Measurements from ENCODE around the gene MOSMO.

MOSMO gene

GRCh38 chr16:22063888-22064467 is 56.1 kb downstream of the MOSMO start:
- peaks cover 3% of the 10 kb centered on the region; the same call in 1 of the 2 replicates for H3K9me3 ChIP-seq (ENCODE audit: insufficient read depth, low read length)
- H3K4me1 ChIP-seq (ENCODE audit: low read length): 0 out of 2 replicates have a peak, but pooled peaks cover 2% of the 10 kb centered on the region
- H3K9ac ChIP-seq (ENCODE audit: low read length): no peak overlapping the region
- H3K4me2 ChIP-seq (ENCODE audit: low read length): no peak overlapping the region
- peaks cover 4% of the 10 kb centered on the region; the same call in 1 of the 2 replicates for H3K79me2 ChIP-seq (ENCODE audit: low read length)
- H3K27ac ChIP-seq (ENCODE audit: low read length): no peak overlapping the region
- H4K20me1 ChIP-seq (ENCODE audit: insufficient read depth, low read length): peaks cover 3% of the 10 kb centered on the region; the same call in 1 of the 2 replicates
- H3K36me3 ChIP-seq (replicated peaks; ENCODE audit: low read depth, low read length): peaks cover 19% of the 10 kb centered on the region
- TF ChIP-seq CTCF (IDR thresholded peaks at IDR 0.05; ENCODE audit: low read depth, low read length): no peak
- TF ChIP-seq EZH2phosphoT487 (IDR thresholded peaks at IDR 0.05; ENCODE audit: low read depth): no peak
- no peak overlapping the region for H3K4me3 ChIP-seq (ENCODE audit: low read length)
- no peaks in the 10 kb centered on the region for H3K27me3 ChIP-seq (ENCODE audit: low read depth, low read length)
- no peak overlapping the region for H2AFZ ChIP-seq (ENCODE audit: low read depth, low read length)

GRCh38 chr16:22065252-22065651 is 57.3 kb downstream of the MOSMO start:
- H4K20me1 ChIP-seq (ENCODE audit: insufficient read depth, low read length): peaks cover 3% of the 10 kb centered on the region; the same call in 1 of the 2 replicates
- no peaks in the 10 kb centered on the region for H3K4me1 ChIP-seq (ENCODE audit: low read length)
- H3K4me3 ChIP-seq (ENCODE audit: low read length): no peak overlapping the region
- TF ChIP-seq EZH2phosphoT487 (IDR thresholded peaks at IDR 0.05; ENCODE audit: low read depth) (no peak), CTCF (IDR thresholded peaks at IDR 0.05; ENCODE audit: low read depth, low read length) (no peak)
- peaks cover 19% of the 10 kb centered on the region for H3K36me3 ChIP-seq (replicated peaks; ENCODE audit: low read depth, low read length)
- H2AFZ ChIP-seq (ENCODE audit: low read depth, low read length): no peak overlapping the region
- no peak overlapping the region for H3K4me2 ChIP-seq (ENCODE audit: low read length)
- no peak overlapping the region for H3K9ac ChIP-seq (ENCODE audit: low read length)
- no peaks in the 10 kb centered on the region for H3K27me3 ChIP-seq (ENCODE audit: low read depth, low read length)
- H3K27ac ChIP-seq (ENCODE audit: low read length): no peak overlapping the region
- H3K9me3 ChIP-seq (ENCODE audit: insufficient read depth, low read length): peaks cover 3% of the 10 kb centered on the region; the same call in 1 of the 2 replicates
- H3K79me2 ChIP-seq (ENCODE audit: low read length): peaks cover 4% of the 10 kb centered on the region; the same call in 1 of the 2 replicates

GRCh38 chr16:22070361-22071330 is 62.7 kb downstream of the MOSMO start:
- H3K9ac ChIP-seq (ENCODE audit: low read length): no peak overlapping the region
- H3K4me3 ChIP-seq (ENCODE audit: low read length): no peak overlapping the region
- H2AFZ ChIP-seq (ENCODE audit: low read depth, low read length): no peak overlapping the region
- H3K27me3 ChIP-seq (ENCODE audit: low read depth, low read length): no peaks in the 10 kb centered on the region
- no peak overlapping the region for H3K27ac ChIP-seq (ENCODE audit: low read length)
- H4K20me1 ChIP-seq (ENCODE audit: insufficient read depth, low read length): no peaks in the 10 kb centered on the region
- no peaks in the 10 kb centered on the region for H3K79me2 ChIP-seq (ENCODE audit: low read length)
- H3K9me3 ChIP-seq (ENCODE audit: insufficient read depth, low read length): peaks cover 3% of the 10 kb centered on the region; the same call in 1 of the 2 replicates
- no peak overlapping the region for H3K4me2 ChIP-seq (ENCODE audit: low read length)
- TF ChIP-seq CTCF (IDR thresholded peaks at IDR 0.05; ENCODE audit: low read depth, low read length) (no peak), EZH2phosphoT487 (IDR thresholded peaks at IDR 0.05; ENCODE audit: low read depth) (no peak)
- H3K36me3 ChIP-seq (replicated peaks; ENCODE audit: low read depth, low read length): peaks cover 18% of the 10 kb centered on the region
- no peaks in the 10 kb centered on the region for H3K4me1 ChIP-seq (ENCODE audit: low read length)

GRCh38 chr16:22071331-22071910 is 63.5 kb downstream of the MOSMO start:
- H3K27me3 ChIP-seq (ENCODE audit: low read depth, low read length): no peaks in the 10 kb centered on the region
- no peaks in the 10 kb centered on the region for H4K20me1 ChIP-seq (ENCODE audit: insufficient read depth, low read length)
- H3K4me2 ChIP-seq (ENCODE audit: low read length): no peak overlapping the region
- H3K9ac ChIP-seq (ENCODE audit: low read length): no peak overlapping the region
- peaks cover 2% of the 10 kb centered on the region; the same call in 1 of the 2 replicates for H3K9me3 ChIP-seq (ENCODE audit: insufficient read depth, low read length)
- TF ChIP-seq CTCF (IDR thresholded peaks at IDR 0.05; ENCODE audit: low read depth, low read length): no peak
- H3K36me3 ChIP-seq (replicated peaks; ENCODE audit: low read depth, low read length): peaks cover 10% of the 10 kb centered on the region
- H3K79me2 ChIP-seq (ENCODE audit: low read length): no peaks in the 10 kb centered on the region
- no peak overlapping the region for H3K27ac ChIP-seq (ENCODE audit: low read length)
- H3K4me3 ChIP-seq (ENCODE audit: low read length): no peak overlapping the region
- no peaks in the 10 kb centered on the region for H3K4me1 ChIP-seq (ENCODE audit: low read length)
- no peak overlapping the region for H2AFZ ChIP-seq (ENCODE audit: low read depth, low read length)
